NCI-H1105 treated with DMSO at 0.1 percent for 48 hours (cell line): ENCODE measurements around the gene COX20.
"Not testable (repeated sequence)": the region's sequence is repeated elsewhere in the genome, so short reads cannot be mapped to it uniquely, and the experiment has no call there.

Experiments used
- DNase-seq: peaks from one replicate; lab custom pipeline; 2025; lab: John Stamatoyannopoulos, UW

The COX20 gene

GRCh38 chr1:244835276-244836134, at the start of gene COX20:
Gene COX20 (plus strand): TSS chr1:244835658. CDS start chr1:244835715, 57 bp downstream.
- DNase-seq = peak; percentile 82

GRCh38 chr1:244788493-244789275, 46.8 kb upstream of the COX20 start:
- no peak for DNase-seq

GRCh38 chr1:244789276-244789580, 46.2 kb upstream of the COX20 start:
- DNase-seq = no peak

GRCh38 chr1:244789731-244790130, 45.7 kb upstream of the COX20 start:
- no peak for DNase-seq

- no peak for DNase-seq
Measured at GRCh38 chr1:244791061-244791460, 44.4 kb upstream of the COX20 start.

- DNase-seq = no peak
Measured at GRCh38 chr1:244792188-244792850, 43.1 kb upstream of the COX20 start.

- no peak for DNase-seq
Measured at GRCh38 chr1:244794071-244794470, 41.4 kb upstream of the COX20 start.

- DNase-seq = not testable (repeated sequence)
Measured at GRCh38 chr1:244794516-244794915, 40.9 kb upstream of the COX20 start.

- peak; percentile 15 for DNase-seq
Measured at GRCh38 chr1:244796719-244797406, 38.6 kb upstream of the COX20 start.

GRCh38 chr1:244800821-244801220, 34.6 kb upstream of the COX20 start:
- no peak for DNase-seq

GRCh38 chr1:244801246-244801645, 34.2 kb upstream of the COX20 start:
- no peak for DNase-seq

- no peak for DNase-seq
Measured at GRCh38 chr1:244802041-244802440, 33.4 kb upstream of the COX20 start.

- DNase-seq = no peak
Measured at GRCh38 chr1:244802556-244803239, 32.8 kb upstream of the COX20 start.

- no peak for DNase-seq
Measured at GRCh38 chr1:244804841-244805240, 30.6 kb upstream of the COX20 start.

GRCh38 chr1:244807138-244807537, 28.3 kb upstream of the COX20 start:
- DNase-seq = no peak

- DNase-seq = no peak
Measured at GRCh38 chr1:244810221-244810620, 25.2 kb upstream of the COX20 start.

GRCh38 chr1:244813327-244813726, 22.1 kb upstream of the COX20 start:
- no peak for DNase-seq

- no peak for DNase-seq
Measured at GRCh38 chr1:244815600-244816099, 19.8 kb upstream of the COX20 start.

GRCh38 chr1:244817415-244817894, 18.0 kb upstream of the COX20 start:
- no peak for DNase-seq

- DNase-seq = no peak
Measured at GRCh38 chr1:244820131-244820530, 15.3 kb upstream of the COX20 start.

- DNase-seq = no peak
Measured at GRCh38 chr1:244821134-244821533, 14.3 kb upstream of the COX20 start.
